Activated naive CD8-positive, alpha-beta T cell treated with anti-CD3 and anti-CD28 coated beads for 36 hours (primary cell): ENCODE results near the gene USP26. TPM values are rescaled to one million over a fixed set of nuclear protein-coding genes. Genes with fewer than 3 reads are reported as not detected.
"Not testable (repeated sequence)": the region's sequence is repeated elsewhere in the genome, so short reads cannot be mapped to it uniquely, and the experiment has no call there.

Experiments used
- DNase-seq: peaks from one replicate; pipeline ENCODE4 v3.0.0; 2021
- H3K27ac Mint-ChIP-seq: one replicate; pipeline ENCODE4 v1.8.0; 2022; ENCODE audit warnings: mild to moderate bottlenecking, moderate library complexity, mixed read lengths
- H3K27me3 Mint-ChIP-seq: one replicate; pipeline ENCODE4 v1.8.0; 2022; ENCODE audit warnings: mild to moderate bottlenecking, mixed read lengths
- H3K36me3 Mint-ChIP-seq: one replicate; pipeline ENCODE4 v1.8.0; 2021; ENCODE audit warnings: mild to moderate bottlenecking, mixed read lengths
- H3K4me1 Mint-ChIP-seq: one replicate; pipeline ENCODE4 v1.8.0; 2021; ENCODE audit warnings: mixed read lengths
- H3K4me3 Mint-ChIP-seq: one replicate; pipeline ENCODE4 v1.8.0; 2022; ENCODE audit warnings: mild to moderate bottlenecking, moderate library complexity, mixed read lengths
- H3K9me3 Mint-ChIP-seq: one replicate; pipeline ENCODE4 v1.8.0; 2022; ENCODE audit warnings: mixed read lengths
- total RNA-seq, 2 experiments: library from RNA; stranded (reverse); gene quantifications; one replicate each; pipeline ENCODE4 v1.2.3, GENCODE V29; 2021

Gene USP26
- total RNA-seq, 2 experiments from 2014 or later = not detected

GRCh38 chrX:132984058-132984650 lies 112.8 kb downstream of the USP26 start:
- H3K36me3 Mint-ChIP-seq = no peaks in the 10 kb centered on the region
- no peak overlapping the region for H3K27ac Mint-ChIP-seq
- H3K9me3 Mint-ChIP-seq = no peaks in the 10 kb centered on the region
- no peaks in the 10 kb centered on the region for H3K4me1 Mint-ChIP-seq
- no peak overlapping the region for H3K4me3 Mint-ChIP-seq
- no peak for DNase-seq
- H3K27me3 Mint-ChIP-seq = peaks cover 4% of the 10 kb centered on the region

DNA sequence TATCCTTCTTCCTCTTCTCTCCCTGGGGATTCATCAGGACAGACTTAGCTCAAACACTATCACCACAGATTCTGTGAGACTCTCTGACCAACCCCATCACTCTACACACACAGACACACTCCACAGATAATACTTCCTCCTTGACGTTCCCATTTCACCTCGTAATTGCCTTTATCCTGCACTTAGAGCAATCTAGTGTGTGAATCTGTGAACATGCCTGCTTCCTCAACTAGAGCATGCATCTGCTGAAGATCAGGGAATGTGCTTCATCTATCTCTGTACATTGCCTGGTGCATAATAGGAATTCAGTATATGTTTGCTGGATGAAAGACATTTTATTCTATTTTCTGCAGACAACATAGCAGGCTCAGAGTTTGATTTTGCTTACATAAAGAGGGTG lies 113.4 kb downstream of the USP26 start:
- DNase-seq = no peak
- Mint-ChIP-seq H3K4me3 (no peak overlapping the region), H3K27me3 (peaks cover 4% of the 10 kb centered on the region), H3K27ac (no peak overlapping the region), H3K36me3 (no peaks in the 10 kb centered on the region), H3K9me3 (no peaks in the 10 kb centered on the region), H3K4me1 (no peaks in the 10 kb centered on the region)

DNA sequence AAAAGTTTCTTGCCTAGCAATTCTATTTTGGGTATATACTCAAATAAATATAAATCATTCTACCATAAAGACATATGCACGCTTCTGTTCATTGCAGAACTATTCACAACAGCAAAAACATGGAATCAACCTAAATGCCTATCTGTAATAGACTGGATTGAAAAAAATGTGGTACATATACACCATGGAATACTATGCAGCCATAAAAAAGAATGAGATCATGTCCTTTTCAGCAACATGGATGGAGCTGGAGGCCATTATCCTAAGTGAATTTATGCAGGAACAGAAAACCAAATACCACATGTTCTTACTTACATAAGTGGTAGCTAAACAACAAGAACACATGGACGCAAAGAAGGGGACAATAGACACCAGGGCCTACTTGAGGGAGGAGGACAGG lies 116.9 kb downstream of the USP26 start:
- not testable (repeated sequence) for H3K36me3 Mint-ChIP-seq, H3K27ac Mint-ChIP-seq, DNase-seq, H3K4me1 Mint-ChIP-seq, H3K4me3 Mint-ChIP-seq, H3K9me3 Mint-ChIP-seq, H3K27me3 Mint-ChIP-seq

Other genes with a start within 250 kb of the USP26 start
- under 1 TPM; 0.26 to 0.39 TPM for gene HS6ST2, start 138.5 kb downstream of the USP26 start, total RNA-seq
- gene TFDP3, start 121.2 kb upstream of the USP26 start, total RNA-seq = not detected